Tongue (tissue), 3 donors: ENCODE results near the gene RBM25. TPM values are rescaled to one million over a fixed set of nuclear protein-coding genes. Genes with fewer than 3 reads are reported as not detected.

Experiments
- DNase-seq: peaks from one replicate; pipeline ENCODE4 v3.0.0-alpha.2; 2015
- small RNA-seq: library from RNA; depleted of rRNA; stranded (forward); fragments of <200 nt; gene quantifications from one replicate; pipeline ENCODE3, GENCODE V24; 2014; ENCODE audit warnings: low replicate concordance
- total RNA-seq: library from RNA; depleted of rRNA; stranded (reverse); fragments of >200 nt; gene quantifications from one replicate; pipeline ENCODE4 v1.2.3, GENCODE V29; 2014

RBM25 gene
- total RNA-seq, 1 donor from 2014 or later, result 56.6 TPM

DNA sequence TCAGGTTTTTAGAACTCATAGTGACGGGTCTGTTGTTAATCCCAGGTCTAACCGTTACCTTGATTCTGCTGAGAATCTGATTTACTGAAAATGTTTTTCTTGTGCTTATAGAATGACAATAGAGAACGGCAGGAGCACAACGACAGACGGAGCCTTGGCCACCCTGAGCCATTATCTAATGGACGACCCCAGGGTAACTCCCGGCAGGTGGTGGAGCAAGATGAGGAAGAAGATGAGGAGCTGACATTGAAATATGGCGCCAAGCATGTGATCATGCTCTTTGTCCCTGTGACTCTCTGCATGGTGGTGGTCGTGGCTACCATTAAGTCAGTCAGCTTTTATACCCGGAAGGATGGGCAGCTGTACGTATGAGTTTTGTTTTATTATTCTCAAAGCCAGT, 112.4 kb downstream of the RBM25 start:
- DNase-seq, result no peak

GRCh38 chr14:73172500-73172899, 114.2 kb downstream of the RBM25 start:
- no peak for DNase-seq

GRCh38 chr14:73173092-73173735, 114.9 kb downstream of the RBM25 start:
- peak; percentile 71 for DNase-seq

Small RNA genes lying within 50 kb of the gene (small RNA-seq; reads per million reads assigned to genes)
- gene RN7SL586P, result not detected

Other genes starting within 250 kb of the RBM25 start
- 20.6 TPM for gene DPF3, start 164.4 kb upstream of the RBM25 start, total RNA-seq
- 22.4 TPM for gene DCAF4, start 132.1 kb upstream of the RBM25 start, total RNA-seq
- 15.3 TPM for gene ZFYVE1, start 31.4 kb upstream of the RBM25 start, total RNA-seq
- gene PSEN1, start 78.0 kb downstream of the RBM25 start, total RNA-seq, result 49.5 TPM
- gene PAPLN, start 179.0 kb downstream of the RBM25 start, total RNA-seq, result 7.3 TPM